HG03095 (cell line): ENCODE results near the gene CAGE1.

Experiments used
- ATAC-seq: cut with Tn5 transposase; IDR thresholded peaks from one replicate; pipeline ENCODE4 v1.9.1; 2021; ENCODE audit warnings: moderate library complexity; ENCODE audit not compliant: unreplicated experiment

CAGE1 gene

DNA sequence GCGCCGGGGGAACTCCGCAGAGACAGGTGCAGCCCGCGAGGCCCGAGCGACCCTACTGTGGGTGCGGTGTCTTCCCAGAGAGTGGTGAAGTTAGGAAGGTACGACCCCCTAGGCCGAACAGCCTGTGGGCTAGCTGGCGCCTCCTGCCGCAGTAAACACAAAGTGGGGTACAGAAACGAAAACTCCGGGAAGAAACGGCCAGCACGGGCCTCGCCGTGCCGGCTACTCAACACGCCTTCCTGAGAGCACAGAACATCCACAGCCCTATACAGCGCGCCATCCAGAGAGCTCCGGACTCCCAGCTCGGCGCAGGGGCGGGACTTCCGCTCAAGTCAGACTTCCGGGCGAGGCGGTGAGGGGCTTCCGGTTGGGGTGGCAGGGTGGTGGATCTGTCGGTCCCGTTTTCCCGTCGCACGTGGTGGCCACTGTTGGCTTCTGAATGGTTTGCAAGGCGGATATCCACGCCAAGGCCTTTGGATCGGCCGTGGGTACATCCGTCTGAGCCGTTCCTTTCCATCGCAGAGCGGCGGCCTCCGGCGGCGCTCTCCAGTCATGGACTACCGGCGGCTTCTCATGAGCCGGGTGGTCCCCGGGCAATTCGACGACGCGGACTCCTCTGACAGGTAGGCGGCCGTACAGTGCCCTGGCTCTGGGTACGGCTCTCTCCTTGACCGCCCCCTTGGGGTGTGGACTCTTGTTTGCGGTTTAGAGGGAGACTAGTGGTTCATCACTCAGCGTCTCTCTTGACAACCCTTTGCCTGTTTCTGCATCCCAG, at the start of gene CAGE1, which contains the start of gene RIOK1:
CAGE1 (minus strand) TSS at position 292 of the 775 bp plus-strand sequence. CDS start 2,569 bp downstream, outside the sequence.
RIOK1 (plus strand) TSS at position 358 of the 775 bp plus-strand sequence; CDS start at position 553, 195 bp downstream.
- ATAC-seq: peak; percentile 96

DNA sequence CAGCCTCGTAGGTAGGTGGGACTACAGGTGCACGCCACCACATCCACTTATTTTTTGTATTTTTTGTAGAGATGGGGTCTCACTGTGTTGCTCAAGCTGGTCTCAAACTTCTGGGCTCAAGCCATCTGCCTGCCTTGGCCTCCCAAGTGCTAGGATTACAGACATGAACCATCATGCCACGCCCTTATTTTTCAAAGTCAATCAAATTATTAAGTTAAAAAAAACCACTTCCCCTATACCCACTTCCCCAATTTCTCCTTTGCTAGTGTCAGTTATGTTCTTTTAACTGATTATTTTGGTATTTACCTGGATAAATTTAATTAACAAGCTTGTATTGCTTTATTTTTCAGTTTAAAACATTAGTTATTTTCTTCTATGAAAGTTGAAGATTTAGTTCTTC, 49.7 kb upstream of the CAGE1 start:
- ATAC-seq: no peak

DNA sequence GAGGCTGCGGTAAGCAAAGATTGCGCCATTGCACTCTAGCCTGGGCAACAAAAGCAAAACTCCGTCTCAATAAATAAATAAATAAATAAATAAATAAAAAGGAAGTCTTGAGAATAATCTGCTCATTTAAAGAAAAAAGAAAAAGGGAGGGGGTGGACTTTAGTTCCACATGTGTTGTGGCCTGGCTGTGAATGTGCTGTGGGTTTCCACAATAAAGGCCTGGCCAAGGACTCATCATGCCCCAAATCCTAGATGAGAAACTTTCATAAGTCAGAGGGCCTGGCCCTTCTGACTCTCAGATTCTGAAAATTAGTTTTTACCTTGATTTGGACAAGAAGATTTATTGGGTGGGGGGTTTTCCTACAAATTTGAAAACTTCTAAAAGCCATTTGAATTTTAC, 48.5 kb upstream of the CAGE1 start:
- no peak for ATAC-seq

DNA sequence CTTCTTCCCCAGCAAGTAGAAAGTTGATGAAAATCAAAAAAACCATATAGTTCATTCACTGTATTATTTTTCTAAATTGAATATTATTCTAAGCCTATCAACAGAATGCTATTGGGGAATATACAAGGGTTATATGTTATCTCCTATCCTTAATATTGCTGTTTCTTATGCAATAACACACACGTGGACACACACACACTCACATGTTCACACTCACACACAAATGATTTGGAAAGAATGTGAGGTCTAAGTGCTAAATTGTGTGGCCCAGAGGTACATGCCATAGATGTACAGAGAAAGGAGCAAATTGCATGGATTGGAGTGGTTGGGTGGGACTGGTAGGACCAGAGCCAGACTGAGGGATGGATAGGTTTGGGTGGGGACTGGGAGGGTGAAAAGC, 45.1 kb upstream of the CAGE1 start:
- no peak for ATAC-seq

DNA sequence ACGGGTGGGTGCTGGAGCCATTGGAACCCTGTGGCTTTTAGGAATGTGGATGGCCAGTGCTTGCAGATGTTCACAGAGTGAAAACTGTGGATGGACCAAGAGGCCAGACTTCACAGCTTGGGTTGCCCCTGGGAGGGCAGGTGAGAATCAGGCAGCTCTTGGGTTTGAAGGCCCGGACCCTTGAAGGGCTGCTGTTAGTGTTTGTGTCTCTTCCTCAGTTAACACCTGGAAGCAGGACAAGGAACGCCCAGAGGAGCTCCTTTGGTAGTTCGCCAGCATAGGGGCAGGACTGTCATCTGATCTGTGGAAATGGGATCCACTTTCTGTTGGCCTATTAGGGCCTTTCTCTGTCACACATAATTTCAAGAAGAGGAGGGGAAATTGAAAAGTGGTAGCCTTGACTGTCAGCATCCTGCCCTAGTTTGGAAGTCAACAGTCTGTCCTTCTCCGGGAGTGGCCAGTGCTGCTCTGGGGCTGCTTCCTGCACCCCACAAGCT, 43.6 kb upstream of the CAGE1 start:
- no peak for ATAC-seq

DNA sequence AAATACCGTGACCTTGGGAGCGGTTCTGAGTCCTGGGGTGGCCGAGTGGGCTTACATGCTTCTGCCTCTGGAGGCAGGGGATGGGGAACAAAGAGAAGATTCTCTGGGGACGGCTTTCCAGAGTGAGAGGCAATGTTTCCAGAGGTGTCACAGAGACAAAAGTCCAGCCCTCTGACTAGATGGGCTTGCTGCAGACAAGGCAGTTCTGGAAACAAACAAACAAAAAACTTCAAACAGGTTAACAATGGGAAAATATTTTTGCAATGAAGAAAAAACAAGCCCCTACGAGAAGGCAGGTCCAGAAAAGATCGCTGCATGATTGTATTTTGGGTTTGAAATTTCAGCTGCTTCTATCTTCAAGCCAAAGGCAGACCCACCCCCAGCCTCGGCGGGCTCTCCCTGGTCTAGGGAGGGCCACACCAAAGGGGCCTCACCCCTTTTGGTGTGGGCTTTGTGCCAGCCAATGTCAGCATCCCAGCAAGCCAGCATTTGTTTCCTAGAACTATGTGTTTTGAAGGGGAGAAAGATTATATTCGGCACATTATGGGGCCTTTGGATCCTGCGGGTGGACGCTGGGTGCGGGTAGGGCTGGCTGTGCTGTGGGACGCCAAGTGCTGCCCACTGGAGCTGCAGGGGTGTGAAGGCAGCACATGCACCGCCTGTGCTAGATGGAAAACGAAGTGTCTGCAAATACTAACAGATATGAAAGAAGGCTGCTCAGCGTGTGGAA, 43.0 kb upstream of the CAGE1 start:
- no peak for ATAC-seq

DNA sequence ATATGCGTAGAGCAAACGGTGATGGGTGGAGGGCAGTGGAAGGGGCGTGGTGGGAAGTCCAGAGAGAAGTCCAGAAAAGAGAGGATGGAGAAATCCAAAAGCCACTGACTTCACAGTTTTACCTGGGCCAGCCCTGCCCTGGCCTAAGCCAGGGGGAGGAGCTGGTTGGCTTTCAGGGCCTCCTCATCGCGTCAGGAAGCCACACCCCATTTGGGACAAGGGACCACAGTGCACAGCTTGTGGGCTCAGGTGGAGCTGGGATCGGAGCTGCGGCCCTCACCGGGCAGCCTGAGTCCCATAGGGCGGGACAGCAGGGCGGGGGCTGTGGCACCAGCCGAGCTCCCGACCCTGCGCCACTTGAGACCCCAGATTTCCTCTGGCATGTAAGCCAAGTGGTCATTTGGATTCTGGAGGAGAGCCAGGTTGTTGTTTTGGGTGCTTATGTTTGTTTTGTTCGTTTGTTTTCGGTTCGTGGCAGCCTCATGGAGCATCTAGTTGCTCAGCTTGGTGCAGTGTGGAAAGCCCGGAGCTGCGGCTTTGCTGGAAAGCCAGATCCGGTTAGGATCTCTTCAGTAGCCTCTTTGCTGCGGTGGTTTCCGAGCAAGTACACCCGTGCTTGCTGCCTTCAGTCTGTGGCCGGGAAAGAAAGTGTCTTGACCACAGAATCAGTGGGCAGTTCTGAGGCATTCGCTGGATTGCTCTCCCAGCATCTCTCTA, 42.3 kb upstream of the CAGE1 start:
- ATAC-seq: no peak

DNA sequence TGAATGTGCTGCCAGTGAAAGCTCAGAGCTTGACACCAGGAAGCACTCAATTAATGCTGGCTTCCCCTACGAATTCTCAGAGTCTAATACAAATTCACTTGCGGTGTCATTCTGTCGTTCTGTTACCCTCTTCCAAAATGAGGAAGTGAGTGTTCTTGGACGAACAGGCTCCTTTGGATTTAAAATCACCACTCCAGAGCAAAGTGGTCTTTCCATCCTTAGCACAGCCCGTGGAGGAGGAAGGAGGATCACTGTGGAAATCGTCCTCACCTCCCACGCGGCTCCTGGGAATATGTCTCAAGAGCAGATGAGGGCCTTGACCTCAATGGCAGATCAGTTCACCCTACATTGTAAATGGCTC, 41.8 kb upstream of the CAGE1 start:
- ATAC-seq: no peak

DNA sequence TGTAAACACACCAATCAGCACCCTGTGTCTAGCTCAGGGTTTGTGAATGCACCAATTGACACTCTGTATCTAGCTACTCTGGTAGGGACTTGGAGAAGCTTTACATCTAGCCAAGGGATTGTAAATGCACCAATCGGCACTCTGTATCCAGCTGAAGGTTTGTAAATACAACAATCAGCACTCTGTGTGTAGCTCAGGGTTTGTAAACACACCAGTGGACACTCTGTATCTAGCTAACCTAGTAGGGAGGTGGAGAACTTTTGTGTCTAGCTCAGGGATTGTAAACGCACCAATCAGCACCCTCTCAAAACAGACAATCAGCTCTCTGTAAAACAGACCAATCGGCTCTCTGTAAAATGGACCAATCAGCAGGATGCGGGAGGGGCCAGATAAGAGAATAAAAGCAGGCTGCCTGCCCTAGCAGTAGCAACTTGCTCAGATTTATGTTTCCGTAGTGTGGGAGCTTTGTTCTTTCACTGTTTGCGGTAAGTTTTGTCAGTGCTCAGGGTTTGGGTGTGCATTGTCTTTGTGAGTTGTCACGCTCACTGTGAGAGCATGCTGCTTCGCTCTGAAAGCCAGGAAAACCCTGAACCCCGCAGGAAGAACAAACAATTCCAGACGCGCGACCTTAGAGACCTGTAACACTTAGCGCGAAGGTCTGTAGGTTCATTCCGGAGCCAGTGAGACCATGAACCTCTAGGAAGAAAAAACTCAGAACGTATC, 37.1 kb upstream of the CAGE1 start:
- ATAC-seq: no peak

DNA sequence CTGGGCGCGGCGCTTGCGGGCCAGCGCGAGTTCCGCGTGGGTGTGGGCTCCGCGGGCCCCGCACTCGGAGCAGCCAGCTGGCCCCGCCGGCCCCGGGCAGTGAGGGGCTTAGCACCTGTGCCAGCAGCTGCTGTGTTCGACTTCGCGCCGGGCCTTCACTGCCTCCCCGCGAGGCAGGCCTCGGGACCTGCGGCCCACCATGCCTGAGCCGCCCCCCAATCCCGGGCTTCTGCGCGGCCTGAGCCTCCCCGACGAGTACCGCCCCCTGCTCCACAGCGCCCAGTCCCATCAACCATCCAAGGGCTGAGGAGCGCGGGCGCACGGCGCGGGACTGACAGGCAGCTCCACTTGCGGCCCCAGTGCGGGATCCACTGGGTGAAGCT, 36.3 kb upstream of the CAGE1 start:
- ATAC-seq: no peak

DNA sequence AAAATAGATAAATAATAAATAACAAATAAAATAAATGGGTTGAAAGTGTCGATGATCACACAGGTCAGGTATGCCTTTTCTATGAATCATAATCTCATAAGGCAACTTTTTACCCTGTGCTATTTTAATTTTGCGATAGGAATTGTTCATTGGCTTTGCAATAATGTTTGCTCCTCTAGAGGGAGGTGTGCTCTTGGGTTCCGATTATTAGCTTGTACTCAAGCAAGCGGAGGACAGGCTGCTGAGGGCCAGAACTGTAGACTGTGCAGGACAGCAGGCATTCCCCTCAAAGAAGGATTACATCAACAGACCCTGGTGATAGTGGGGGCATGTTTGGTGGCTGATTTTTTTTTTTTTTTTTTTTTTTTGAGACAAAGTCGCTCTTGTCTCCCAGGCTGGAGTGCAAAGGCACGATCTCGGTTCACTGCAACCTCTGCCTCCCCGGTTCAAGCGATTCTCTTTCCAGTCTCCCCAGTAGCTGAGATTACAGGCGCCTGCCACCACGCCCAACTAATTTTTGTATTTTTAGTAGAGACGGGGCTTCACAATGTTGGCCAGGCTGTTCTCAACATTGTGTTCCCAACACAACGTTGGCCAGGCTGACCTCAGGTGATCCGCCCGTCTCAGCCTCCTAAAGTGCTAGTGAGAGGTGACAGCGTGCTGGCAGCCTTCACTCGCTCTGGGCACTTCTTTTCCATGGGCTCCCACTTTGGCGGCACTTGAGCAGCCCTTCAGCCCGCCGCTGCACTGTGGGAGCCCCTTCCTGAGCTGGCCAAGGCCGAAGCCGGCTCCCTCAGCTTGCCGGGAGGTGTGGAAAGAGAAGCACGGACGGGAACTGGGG, 35.6 kb upstream of the CAGE1 start:
- ATAC-seq: no peak

DNA sequence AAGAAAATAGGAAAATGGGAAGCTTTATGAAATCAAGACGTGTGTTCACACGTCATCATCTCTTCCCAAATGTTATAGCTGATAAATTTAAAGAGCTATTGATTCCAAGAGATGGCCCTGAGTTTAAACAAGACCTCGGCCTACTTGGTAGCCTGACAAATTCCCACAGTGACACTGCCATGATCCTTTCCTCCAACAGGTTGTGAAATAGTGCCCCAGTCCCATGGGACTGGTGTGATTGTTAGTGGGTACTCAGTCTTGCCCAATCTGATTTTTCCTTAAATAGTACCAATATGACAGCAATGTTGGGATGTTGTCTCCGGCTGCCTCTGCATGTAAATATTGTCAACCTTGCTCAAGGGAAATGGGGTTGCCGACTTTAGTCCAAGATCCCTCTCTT, 34.5 kb upstream of the CAGE1 start:
- no peak for ATAC-seq

DNA sequence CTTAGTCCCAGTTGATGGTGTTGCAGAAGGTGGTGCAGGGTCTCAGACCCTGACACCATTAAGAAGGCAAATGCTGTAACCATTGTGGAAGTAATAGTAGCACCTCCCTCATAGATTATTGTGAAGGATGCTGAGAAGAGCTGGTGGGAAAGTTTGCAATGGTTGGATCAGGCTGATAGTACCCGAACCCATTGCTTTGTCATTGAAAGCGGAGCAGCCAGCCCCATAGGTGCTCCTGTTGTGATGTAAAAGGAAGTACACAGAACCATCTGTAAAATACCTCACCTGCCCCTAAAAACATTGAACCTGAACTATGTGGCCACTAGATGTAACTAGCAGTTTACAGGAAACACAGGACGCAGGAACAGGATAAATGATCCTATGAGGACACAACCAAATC, 31.5 kb upstream of the CAGE1 start:
- no peak for ATAC-seq

DNA sequence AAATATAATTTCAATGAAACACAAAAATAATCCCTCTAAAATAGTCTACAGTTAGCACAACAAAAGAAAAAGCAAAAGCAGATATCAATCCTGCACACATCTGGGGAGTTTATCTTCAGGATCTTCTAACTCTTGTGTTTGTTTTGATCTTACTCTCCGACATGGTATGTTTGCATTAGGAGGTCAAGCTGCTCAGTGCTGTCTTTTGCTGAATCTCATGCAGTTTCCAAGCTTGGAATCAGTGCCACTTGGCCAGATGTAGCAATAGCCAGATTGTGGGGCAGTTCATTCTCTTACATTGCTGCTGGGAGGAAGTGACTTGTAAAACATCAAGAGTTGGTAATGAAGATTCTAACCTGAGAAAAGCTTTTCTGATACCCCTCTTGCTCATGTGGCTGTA, 29.5 kb upstream of the CAGE1 start:
- no peak for ATAC-seq

DNA sequence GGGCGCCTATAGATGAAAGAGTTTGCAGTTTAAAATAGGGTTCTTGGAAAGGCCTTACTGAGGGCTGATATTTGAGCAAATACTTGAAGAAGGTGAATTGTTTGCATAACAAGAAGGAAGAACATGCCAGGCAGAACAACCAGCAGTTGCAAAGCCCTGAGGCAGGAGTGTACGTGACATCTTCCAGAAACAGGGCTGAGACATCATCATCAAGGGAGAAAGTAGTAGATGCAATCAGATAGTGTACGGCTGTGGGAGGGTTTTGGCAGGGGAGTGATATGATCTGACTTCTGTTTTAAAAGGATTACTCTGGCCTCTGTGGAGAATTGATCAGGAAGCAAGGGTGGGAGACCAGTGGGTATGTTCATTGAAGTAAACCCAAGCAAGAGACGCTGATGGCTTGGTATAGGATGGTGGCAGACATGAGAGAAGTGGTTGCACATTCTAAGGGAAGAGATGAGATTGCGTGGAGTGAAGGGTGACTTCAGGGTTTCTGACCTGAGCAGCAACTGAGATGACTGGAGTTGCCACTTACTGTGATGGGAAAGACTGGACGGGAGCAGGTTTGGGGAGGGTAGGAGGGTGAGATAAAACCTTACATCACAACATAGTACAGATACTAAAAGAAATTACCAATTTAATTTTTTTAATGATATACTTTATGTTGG, 28.8 kb upstream of the CAGE1 start:
- ATAC-seq: no peak

DNA sequence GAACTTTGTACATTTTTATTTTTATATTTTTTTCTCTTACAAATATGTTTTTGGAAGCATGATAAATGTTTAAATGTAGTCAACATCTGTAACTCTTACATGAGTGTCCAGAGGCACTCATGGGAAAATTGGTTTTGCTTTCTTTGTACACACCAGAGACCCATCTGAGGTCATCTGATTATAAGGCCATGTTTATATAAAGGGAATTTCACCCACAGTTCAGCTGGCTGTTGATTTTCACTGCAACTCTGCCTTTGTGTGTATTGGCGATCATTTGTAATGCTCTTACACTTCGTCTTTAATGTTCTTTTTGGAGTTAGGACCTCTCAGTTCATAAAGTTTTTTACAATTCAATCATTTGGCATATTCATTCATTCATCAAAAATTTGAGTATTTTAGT, 28.1 kb upstream of the CAGE1 start:
- no peak for ATAC-seq

DNA sequence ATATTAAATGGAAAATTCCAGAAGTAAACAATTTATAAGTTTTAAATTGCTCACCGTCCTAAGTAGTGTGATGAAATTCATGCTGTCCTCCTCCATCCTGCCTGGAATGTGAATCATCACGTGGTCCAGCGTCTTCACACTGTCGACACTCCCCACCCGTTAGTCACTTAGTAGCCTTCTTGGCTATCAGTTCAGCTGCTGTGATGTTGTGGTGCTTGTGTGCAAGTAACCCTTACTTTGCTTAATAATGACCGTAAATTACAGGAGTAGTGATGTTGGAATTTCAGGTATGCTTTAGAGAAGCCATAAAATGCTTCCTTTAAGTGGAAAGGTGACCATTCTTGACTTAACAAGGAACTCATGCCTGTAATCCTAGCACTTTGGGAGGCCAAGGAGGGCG, 25.3 kb upstream of the CAGE1 start:
- no peak for ATAC-seq

DNA sequence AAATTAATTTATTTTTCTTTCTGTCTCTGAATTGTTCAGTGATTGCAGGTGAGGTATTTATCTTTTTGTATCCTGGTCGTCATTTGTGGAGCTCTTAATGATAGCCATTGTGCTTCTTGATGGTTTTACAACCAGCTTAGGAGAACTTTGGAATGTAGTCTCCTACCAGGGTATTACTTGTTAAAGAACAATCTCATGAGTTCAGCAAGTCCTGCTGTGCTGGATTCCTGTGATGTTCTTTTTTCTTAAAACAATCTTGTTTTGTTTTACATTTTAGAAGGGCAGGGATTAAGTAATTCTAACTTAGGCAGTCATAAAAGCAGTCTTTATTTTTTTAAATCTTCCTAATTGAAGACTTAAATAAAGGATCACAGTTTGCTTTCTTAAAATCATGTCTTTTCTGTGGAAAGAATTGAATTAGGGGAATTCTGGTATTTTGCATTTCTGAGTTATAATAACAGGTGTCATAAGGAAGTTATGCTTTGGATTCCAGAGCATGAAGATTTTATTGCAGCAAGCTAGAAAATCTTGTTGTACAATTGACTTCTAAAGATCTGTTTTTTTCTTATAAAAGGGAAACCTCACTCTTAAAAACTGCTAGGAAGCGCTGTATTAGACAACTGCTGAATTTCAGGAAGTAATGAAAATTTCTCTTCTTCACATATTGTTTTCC, 23.7 kb upstream of the CAGE1 start:
- no peak for ATAC-seq

DNA sequence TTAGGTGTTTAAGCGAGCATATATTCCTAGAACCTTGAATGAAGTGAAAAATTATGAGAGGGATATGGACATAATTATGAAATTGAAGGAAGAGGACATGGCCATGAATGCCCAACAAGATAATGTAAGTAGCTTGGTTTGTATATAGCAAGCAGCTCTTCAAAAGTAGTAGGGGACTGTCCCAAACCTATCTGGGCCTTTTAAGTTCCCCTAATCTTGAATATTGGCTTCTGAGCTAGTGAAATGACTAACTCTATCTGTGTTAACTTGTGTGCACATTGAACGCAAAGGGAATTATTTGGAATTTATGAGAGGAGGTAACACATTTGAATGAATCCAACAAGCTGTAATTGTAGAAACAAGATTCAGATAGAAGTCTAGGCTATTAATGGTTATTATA, 21.8 kb upstream of the CAGE1 start:
- ATAC-seq: no peak
